CD4-positive, alpha-beta T cell (primary cell): ENCODE data around the gene C15orf61. TPM values are rescaled to one million over a fixed set of nuclear protein-coding genes. Genes with fewer than 3 reads are reported as not detected.

Experiments
- ATAC-seq: fragments of 200-7000 bp; cut with Tn5 transposase; one replicate; pipeline ENCODE4 v1.10.0; 2022; ENCODE audit warnings: mild to moderate bottlenecking; ENCODE audit not compliant: poor library complexity
- CTCF ChIA-PET: fragments of 350-600 bp; sonication (Branson Sonifier 250); formaldehyde crosslinking; loops from one replicate; lab custom pipeline; 2021; ENCODE audit warnings: antibody characterized with exemption, inconsistent platforms; lab: Charles Lee
- POLR2A ChIA-PET: fragments of 350-600 bp; sonication (Branson Sonifier 250); formaldehyde crosslinking; loops from one replicate; lab custom pipeline; 2021; ENCODE audit warnings: antibody characterized with exemption, inconsistent platforms; lab: Charles Lee
- DNase-seq, 14 experiments: peaks; one replicate each; pipeline ENCODE4 v3.0.0-alpha.2; 2013 to 2020; ENCODE audit warnings: mixed read lengths in 2 of 14
- H3K27ac ChIP-seq, 2 donors: one replicate each; pipeline versions ENCODE4 v1.5.1 to v1.7.0; 2013; ENCODE audit warnings: low read length in 2 of 2, low read depth in 1 of 2, mild to moderate bottlenecking in 1 of 2
- H3K27me3 ChIP-seq, 2 experiments: 1 replicate in 1 of 2; 2 replicates in 1 of 2; pipeline versions ENCODE4 v1.6.1 to v1.7.0; 2013; ENCODE audit warnings: low read length in 2 of 2, control low read depth in 1 of 2, mild to moderate bottlenecking in 1 of 2, moderate library complexity in 1 of 2; ENCODE audit not compliant: insufficient read depth in 2 of 2, control insufficient read depth in 1 of 2
- H3K36me3 ChIP-seq: one replicate; pipeline ENCODE4 v1.6.1; 2013; ENCODE audit warnings: low read length, control low read depth; ENCODE audit not compliant: insufficient read depth
- H3K4me1 ChIP-seq: one replicate; pipeline ENCODE4 v1.6.1; 2013; ENCODE audit warnings: low read length, control low read depth; ENCODE audit not compliant: insufficient read depth
- H3K4me3 ChIP-seq: one replicate; pipeline ENCODE4 v1.5.1; 2013; ENCODE audit warnings: mild to moderate bottlenecking, low read length, moderate library complexity
- H3K9me3 ChIP-seq, 2 experiments: 1 replicate in 1 of 2; 2 replicates in 1 of 2; pipeline versions ENCODE4 v1.6.1 to v1.7.0; 2013; ENCODE audit warnings: low read length in 2 of 2, mild to moderate bottlenecking in 2 of 2, control low read depth in 1 of 2, moderate library complexity in 1 of 2; ENCODE audit not compliant: control insufficient read depth in 1 of 2, insufficient read depth in 1 of 2
- H3K27ac Mint-ChIP-seq: one replicate; pipeline ENCODE4 v1.8.0; 2020; ENCODE audit warnings: mixed read lengths
- H3K27me3 Mint-ChIP-seq: one replicate; pipeline ENCODE4 v1.8.0; 2021; ENCODE audit warnings: mixed read lengths
- H3K36me3 Mint-ChIP-seq: one replicate; pipeline ENCODE4 v1.8.0; 2021; ENCODE audit warnings: low read depth, mixed read lengths
- H3K4me1 Mint-ChIP-seq: one replicate; pipeline ENCODE4 v1.8.0; 2021; ENCODE audit warnings: low read depth, mixed read lengths
- H3K4me3 Mint-ChIP-seq: one replicate; pipeline ENCODE4 v1.8.0; 2020; ENCODE audit warnings: mild to moderate bottlenecking, mixed read lengths
- H3K9me3 Mint-ChIP-seq: one replicate; pipeline ENCODE4 v1.8.0; 2020; ENCODE audit warnings: mixed read lengths
- CTCF ChIP-seq: fragments of 200-600 bp; IDR thresholded peaks from one replicate; pipeline ENCODE4 v1.8.0; 2022; ENCODE audit warnings: antibody characterized with exemption, mild to moderate bottlenecking
- intact Hi-C, 2 experiments: fragments of 100-400 bp; cut with DNase I in 1 of 2; cut with micrococcal nuclease in 1 of 2; formaldehyde crosslinking; loops; one replicate each; pipeline versions ENCODE4 v1.15.1 to v1.9.0; 2023 to 2025; cut with DNase I, micrococcal nuclease
- total RNA-seq, 174 experiments: library from RNA in 2 of 174; stranded (reverse) in 2 of 174; gene quantifications; one replicate each; pipeline ENCODE4 v1.2.3 and lab custom pipeline; 2021 to 2026

The C15orf61 gene
- total RNA-seq, 2 experiments from 2014 or later = 11.3 to 12.0 TPM

- no peak overlapping the region for H3K4me3 Mint-ChIP-seq
- H3K9me3 Mint-ChIP-seq = no peaks in the 10 kb centered on the region
- no peak overlapping the region for H3K27ac ChIP-seq
- no peaks in the 10 kb centered on the region for H3K9me3 ChIP-seq
- CTCF ChIA-PET = interaction anchor here (1.2 kb wide), 1 partner anchor 77 kb away, joined by 3 read pairs; no protein-coding TSS in a partner anchor
- H3K27ac Mint-ChIP-seq = no peak overlapping the region
- H3K27me3 ChIP-seq = no peaks in the 10 kb centered on the region
- H3K4me1 Mint-ChIP-seq = peaks cover 3% of the 10 kb centered on the region
- no peak overlapping the region for H3K4me3 ChIP-seq
- DNase-seq = no peak
- intact Hi-C loops = no loop called here
- no peaks in the 10 kb centered on the region for H3K36me3 Mint-ChIP-seq
- no peak for TF ChIP-seq CTCF
- H3K27me3 Mint-ChIP-seq = no peaks in the 10 kb centered on the region
- no peaks in the 10 kb centered on the region for H3K4me1 ChIP-seq
- H3K36me3 ChIP-seq = no peaks in the 10 kb centered on the region
- POLR2A ChIA-PET = no interaction called here
- no peak for ATAC-seq
Measured at GRCh38 chr15:67533873-67534272, 12.9 kb downstream of the C15orf61 start.

DNA sequence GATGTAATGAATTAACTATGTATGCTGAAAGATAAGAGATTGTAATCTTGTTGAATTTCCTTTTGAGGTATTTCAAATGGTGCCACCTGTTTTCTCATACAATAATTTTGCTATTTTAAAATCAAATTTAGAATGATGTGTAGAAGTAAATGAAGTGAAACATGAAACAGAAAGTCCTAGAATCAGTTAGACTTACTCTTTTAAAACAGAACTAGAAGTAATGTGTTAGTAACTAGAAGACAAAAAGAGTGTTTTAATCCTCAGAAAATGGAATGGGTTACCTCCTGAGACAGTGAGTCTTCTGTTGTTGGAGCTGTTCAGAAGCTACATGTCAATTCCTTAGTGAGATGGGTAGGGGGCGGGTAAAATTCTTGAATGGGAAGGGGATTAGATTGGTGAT, 13.4 kb downstream of the C15orf61 start:
- H3K9me3 Mint-ChIP-seq = no peaks in the 10 kb centered on the region
- intact Hi-C loops = no loop called here
- DNase-seq (no peak), ATAC-seq (no peak)
- no peak overlapping the region for H3K4me3 ChIP-seq
- no peaks in the 10 kb centered on the region for H3K9me3 ChIP-seq
- CTCF ChIA-PET = interaction anchor here (1.2 kb wide), 1 partner anchor 77 kb away, joined by 3 read pairs; no protein-coding TSS in a partner anchor
- H3K36me3 ChIP-seq = no peaks in the 10 kb centered on the region
- POLR2A ChIA-PET = interaction anchor here (0.9 kb wide), 1 partner anchor 12 kb away, joined by 3 read pairs; no protein-coding TSS in a partner anchor
- H3K27me3 Mint-ChIP-seq = no peaks in the 10 kb centered on the region
- no peaks in the 10 kb centered on the region for H3K36me3 Mint-ChIP-seq
- TF ChIP-seq CTCF = no peak
- H3K4me1 ChIP-seq = no peaks in the 10 kb centered on the region
- peaks cover 7% of the 10 kb centered on the region for H3K4me1 Mint-ChIP-seq
- no peaks in the 10 kb centered on the region for H3K27me3 ChIP-seq
- no peak overlapping the region for H3K27ac ChIP-seq
- no peak overlapping the region for H3K27ac Mint-ChIP-seq
- H3K4me3 Mint-ChIP-seq = no peak overlapping the region

DNA sequence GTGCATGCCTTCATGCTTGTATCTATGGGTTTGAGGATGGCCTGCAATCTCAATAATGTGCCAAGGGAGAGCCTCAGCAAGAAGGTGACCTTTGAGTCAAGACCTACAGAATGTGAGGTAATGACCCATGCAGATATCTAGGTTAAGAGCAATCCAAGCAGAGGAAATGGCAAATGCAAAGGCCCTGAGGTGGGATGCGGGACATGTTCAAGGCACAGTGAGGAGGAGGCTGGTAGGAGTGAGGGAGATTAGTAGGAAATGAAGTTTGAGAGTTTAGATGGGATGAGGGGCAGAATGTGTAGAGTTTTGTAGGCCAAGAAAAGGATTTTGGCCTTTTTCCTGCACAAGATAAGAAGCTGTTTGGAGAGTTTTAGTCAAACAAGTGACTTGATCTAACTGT, 16.8 kb downstream of the C15orf61 start:
- no peak overlapping the region for H3K27ac Mint-ChIP-seq
- peaks cover 24% of the 10 kb centered on the region for H3K4me1 Mint-ChIP-seq
- no peak overlapping the region for H3K27ac ChIP-seq
- no peak for TF ChIP-seq CTCF
- H3K27me3 Mint-ChIP-seq = no peaks in the 10 kb centered on the region
- peaks cover 12% of the 10 kb centered on the region for H3K36me3 Mint-ChIP-seq
- H3K4me1 ChIP-seq = peaks cover under 1% of the 10 kb centered on the region
- no peaks in the 10 kb centered on the region for H3K36me3 ChIP-seq
- intact Hi-C loops = no loop called here
- ATAC-seq (no peak), DNase-seq (no peak)
- CTCF ChIA-PET = no interaction called here
- POLR2A ChIA-PET = no interaction called here
- H3K9me3 Mint-ChIP-seq = no peaks in the 10 kb centered on the region
- no peaks in the 10 kb centered on the region for H3K27me3 ChIP-seq
- H3K4me3 ChIP-seq = no peak overlapping the region
- H3K4me3 Mint-ChIP-seq = no peak overlapping the region
- H3K9me3 ChIP-seq = no peaks in the 10 kb centered on the region
